GM18508 (cell line): ENCODE results near the gene RPS24.
"Not testable (repeated sequence)": the region's sequence is repeated elsewhere in the genome, so short reads cannot be mapped to it uniquely, and the experiment has no call there.

Source experiments
- ATAC-seq: cut with Tn5 transposase; IDR thresholded peaks from one replicate; pipeline ENCODE4 v1.9.1; 2021; ENCODE audit warnings: moderate number of reproducible peaks; ENCODE audit not compliant: insufficient read depth, unreplicated experiment

RPS24 gene

DNA sequence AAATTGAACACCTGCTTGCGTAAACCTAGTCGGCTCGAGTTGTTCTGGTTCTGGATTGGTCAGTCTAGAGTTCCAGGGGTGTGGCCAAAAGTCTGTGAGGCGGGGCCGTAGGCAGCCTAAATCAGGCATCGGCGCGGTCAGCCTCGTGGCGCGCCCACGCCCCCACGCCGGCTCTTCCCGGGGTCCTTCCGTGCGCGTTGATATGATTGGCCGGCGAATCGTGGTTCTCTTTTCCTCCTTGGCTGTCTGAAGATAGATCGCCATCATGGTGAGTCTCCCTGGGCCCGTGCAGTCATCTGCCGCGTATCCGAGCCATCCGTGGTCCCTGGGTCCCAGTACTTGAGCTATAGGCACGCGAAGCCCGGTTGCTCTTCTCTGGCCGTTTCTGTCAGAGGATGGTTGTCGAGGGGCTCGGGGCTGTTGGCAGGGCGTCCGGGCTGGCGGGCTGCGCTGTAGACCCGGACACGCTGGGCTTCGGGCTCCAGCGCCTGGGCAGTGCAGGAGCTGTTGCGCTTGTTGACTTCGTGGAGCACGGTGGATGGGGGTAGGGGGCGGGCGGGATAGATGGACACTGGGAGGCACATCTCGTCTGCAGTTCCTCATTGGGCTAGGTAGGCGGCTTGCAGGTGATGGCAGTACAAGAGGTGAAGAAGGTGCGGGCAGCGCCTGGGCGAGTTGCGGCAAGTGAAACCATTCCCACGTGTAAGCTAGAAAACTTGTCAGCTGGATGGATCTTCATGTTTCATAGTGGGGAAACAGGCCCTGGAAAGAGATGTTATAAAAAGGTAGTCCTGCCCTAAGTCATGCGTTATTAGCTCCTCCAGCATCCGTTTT is at the start of gene RPS24:
Gene RPS24 (plus strand): TSS at position 227 of the 834 bp plus-strand sequence. CDS start 39 bp downstream, at position 266.
- ATAC-seq = peak; percentile 73

GRCh38 chr10:77984986-77985385 is 48.7 kb upstream of the RPS24 start:
- no peak for ATAC-seq

DNA sequence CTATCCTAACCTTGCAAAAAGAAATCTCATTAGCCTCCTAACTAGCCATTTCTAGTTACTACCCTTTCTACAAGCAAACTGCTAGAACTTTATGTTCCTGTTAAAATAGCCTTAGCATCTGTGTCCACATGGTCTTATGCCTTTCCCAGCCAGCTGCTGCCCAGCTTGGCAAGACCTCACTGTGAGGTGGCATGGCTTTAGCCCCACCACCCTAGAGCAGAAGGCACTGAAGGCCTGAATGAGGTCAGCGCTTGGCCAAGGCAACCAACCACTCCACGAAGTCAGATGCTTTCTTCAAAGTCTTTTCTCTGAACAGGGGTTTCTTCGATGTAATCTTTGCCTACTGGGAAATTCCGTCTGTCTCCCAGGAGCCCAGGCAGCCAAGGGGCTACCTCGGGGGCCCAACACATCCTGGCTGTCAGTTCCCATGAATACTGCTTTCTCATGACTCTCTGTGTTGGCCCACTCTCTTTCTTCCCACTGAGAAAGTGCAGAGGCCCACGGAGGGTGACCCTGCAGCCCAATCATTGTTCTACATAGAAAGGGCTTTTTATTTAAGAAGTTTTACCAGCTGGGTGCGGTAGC is 45.9 kb upstream of the RPS24 start:
- no peak for ATAC-seq

DNA sequence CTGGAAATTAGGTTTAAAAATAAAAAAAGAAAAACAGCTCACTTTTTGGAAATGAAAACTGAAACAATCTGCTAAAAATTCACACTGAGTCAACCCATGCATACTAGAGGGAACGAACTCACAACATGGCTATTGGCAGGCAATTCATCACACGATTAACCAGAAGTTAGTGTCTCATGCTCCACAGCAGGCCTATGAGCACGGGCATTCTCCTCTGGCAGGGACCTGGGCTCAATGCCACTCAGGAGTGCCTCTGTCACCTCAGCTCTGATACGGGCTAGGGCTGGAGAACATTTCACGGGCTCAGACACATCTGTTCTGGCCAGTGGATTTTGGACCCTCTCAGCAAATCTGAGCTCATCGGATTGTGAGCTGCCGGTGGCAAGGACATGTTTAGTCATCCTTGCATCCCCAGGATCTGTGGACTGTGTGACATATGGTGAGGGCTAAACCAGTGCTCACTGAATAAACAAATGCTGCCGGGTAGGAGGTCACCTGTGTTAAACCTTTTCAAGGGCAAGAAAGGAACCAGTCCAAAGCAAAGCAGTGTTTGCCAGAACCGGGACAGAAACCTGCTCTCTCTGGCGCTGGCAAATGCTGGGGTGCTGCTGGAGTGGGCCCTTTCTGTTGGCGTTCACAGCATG is 44.5 kb upstream of the RPS24 start:
- no peak for ATAC-seq

- ATAC-seq = no peak
These were observed 40.0 kb upstream of the RPS24 start for GRCh38 chr10:77993620-77994019.

GRCh38 chr10:77998780-77999179 is 34.9 kb upstream of the RPS24 start:
- ATAC-seq = not testable (repeated sequence)

- ATAC-seq = no peak
These were observed 33.5 kb upstream of the RPS24 start for GRCh38 chr10:78000206-78000605.

- ATAC-seq = no peak
These were observed 32.6 kb upstream of the RPS24 start for GRCh38 chr10:78000956-78001472.

DNA sequence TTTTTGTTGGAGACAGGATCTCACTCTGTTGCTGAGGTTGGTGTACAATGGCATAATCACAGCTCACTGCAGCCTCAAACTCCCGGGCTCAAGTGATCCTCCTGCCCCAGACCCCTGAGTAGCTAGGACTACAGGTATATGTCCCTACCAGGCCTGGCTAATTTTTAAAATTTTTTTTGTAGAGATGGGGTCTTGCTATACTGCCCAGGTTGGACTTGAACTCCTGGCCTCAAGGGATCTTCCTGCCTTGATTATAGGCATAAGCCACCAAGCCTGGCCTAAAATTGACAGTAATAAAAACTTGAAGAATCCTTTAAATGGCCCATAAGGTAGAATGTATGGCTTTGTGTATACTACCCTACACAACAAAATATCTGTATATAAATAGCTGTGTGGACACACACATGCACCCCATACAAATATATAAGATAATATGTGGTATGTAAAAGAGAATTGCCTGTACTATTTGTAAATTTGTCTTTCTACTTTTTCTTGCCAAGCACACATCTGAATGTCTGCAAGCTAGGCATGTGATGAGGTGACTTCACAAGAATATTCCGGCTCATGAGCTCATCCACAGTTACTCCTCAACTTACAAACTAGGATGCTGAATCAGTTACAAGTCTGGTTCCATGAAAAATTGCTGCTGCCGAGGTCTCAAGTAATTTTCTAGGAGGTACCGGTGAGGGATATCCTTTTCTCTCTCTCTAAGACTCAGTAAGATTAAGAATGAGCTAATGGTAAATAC is 30.9 kb upstream of the RPS24 start:
- ATAC-seq = no peak

DNA sequence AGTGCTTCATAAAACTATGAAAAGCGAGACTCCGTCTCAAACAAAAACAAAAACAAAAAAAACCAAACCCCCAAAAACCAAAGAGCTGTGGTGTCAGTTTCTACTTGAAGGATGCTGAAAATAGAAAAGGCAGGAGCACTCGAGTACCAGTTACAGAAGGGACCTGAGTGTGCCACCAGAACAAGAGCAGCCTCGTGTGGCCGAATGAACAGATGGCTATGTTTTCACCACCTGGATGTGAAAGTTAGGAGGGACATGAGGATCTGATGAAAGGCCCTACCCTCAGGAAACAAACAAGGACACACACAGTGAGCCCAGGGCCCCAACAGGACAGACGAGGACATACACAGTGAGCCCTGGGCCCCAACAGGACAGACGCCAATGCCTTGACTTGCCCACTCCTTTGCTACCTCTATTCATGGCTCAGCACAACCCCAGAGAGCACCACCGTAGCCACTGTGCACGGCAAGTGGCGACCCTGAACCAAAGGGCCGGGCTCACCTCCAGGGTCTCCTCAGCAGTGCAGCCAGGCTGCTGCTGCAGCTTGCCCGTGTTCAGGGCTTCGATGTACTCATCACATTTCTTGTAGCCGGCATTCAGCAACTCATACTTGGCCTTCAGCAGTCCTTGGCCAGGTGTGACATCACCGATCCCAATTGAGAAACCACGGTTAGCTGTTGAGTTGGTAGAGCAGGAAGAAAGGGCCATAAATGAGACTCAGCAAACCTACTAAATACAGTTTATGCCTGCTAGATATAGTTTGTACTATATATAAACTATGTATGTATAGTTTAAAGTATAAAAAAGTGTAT is 29.2 kb upstream of the RPS24 start:
- no peak for ATAC-seq

- ATAC-seq = no peak
These were observed 26.5 kb upstream of the RPS24 start for GRCh38 chr10:78007172-78007571.

DNA sequence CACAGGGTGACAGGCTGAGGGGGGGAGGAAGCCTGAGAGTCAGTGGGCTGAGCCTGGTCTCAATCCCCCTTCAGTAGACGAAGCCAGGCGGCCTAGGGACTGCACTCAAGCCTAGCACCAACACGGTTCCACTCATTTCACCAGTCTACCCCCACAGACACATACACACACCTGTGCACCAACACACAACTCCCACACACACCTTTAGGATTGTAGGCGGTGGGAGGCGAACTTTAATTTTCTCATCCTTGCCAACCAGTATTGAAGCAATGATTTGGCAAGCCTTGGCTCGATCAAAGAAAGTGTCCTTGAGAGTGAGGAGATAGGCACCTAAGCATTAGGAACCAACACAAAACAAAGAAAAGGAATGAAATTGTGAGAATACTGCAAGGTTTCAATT is 24.0 kb upstream of the RPS24 start:
- ATAC-seq = no peak

GRCh38 chr10:78010278-78010677 is 23.4 kb upstream of the RPS24 start:
- no peak for ATAC-seq

GRCh38 chr10:78011065-78011464 is 22.6 kb upstream of the RPS24 start:
- no peak for ATAC-seq

- ATAC-seq = no peak
These were observed 20.1 kb upstream of the RPS24 start for GRCh38 chr10:78013564-78013963.

- ATAC-seq = no peak
These were observed 18.1 kb upstream of the RPS24 start for GRCh38 chr10:78015546-78015945.

DNA sequence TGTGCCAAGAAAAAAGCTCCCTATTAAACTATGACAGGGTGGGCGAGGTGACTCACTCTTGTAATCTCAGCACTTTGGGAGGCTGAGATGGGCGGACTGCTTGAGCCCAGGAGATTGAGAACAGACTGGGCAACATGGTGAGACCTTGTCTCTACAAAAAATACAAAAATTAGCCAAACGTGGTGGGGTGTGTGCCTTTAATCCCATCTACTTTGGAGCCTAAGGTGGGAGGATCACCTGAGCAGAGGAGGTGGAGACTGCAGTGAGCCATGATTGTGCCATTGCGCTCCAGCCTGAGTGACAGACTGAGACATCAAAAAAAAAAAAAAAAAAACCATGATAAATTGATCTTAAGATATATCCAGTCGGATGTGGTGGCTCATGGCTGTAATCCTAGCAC is 15.8 kb upstream of the RPS24 start:
- ATAC-seq = no peak

DNA sequence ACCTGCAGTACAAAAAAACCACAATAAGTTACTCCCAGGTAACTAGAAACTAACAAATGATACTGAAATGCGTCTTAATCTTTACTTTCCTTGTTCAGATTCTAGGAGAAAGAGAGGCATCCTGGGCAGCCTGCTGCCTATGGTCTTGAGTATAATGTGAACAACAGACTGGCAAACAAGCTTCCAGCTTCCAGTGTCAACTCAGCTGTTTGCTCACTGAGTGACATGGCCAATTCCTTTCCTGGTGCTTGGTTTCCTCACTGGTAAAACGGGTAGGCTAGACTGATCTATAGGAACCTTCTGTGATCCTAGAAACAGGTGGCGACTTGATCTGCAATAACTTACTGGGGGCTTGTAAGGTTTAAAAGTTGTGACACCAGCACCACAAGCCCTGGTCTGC is 14.4 kb upstream of the RPS24 start:
- no peak for ATAC-seq

DNA sequence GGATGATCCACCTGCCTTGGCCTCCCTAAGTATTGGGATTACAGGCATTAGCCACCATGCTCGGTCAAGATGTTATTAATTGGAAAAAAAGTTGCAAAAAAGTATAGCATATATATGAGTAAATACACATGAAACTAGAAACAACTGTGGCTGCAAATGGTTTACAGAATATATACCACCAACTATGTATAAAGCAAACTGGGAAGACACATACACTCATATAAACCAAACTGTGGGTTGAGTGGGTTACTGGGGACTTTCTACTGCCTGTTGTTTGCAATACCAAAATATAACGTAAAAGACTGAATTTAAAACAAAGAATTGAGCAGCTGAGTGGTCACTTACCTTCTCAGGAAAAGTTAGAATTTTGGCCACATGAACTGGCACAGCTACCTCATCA is 12.5 kb upstream of the RPS24 start:
- ATAC-seq = no peak

GRCh38 chr10:78023741-78024140 is 9.9 kb upstream of the RPS24 start:
- no peak for ATAC-seq
